Stimulated activated effector memory CD8-positive, alpha-beta T cell treated with anti-CD3 and anti-CD28 coated beads, Interleukin-12 subunit alpha, Interleukin-12 subunit beta, amount 100 ng/mL, for 72 hours (primary cell): ENCODE measurements around the gene MAB21L3.
A peak's percentile ranks its signal among the peaks of the same experiment; 100 is the strongest.

Source experiments
- ATAC-seq: fragments of 150-1000 bp; cut with Tn5 transposase; 2 replicates; pipeline ENCODE4 v1.10.0; 2021
- DNase-seq, 2 donors: peaks; one replicate each; pipeline ENCODE4 v3.0.0; 2021 to 2022; ENCODE audit warnings: low spot score in 2 of 2
- H3K27ac Mint-ChIP-seq: one replicate; pipeline ENCODE4 v1.8.0; 2022; ENCODE audit warnings: mild to moderate bottlenecking, mixed read lengths
- H3K36me3 Mint-ChIP-seq: one replicate; pipeline ENCODE4 v1.8.0; 2022; ENCODE audit warnings: mild to moderate bottlenecking, mixed read lengths
- H3K4me1 Mint-ChIP-seq: one replicate; pipeline ENCODE4 v1.8.0; 2022; ENCODE audit warnings: mixed read lengths
- H3K4me3 Mint-ChIP-seq: one replicate; pipeline ENCODE4 v1.8.0; 2022; ENCODE audit warnings: mild to moderate bottlenecking, mixed read lengths
- H3K9me3 Mint-ChIP-seq: one replicate; pipeline ENCODE4 v1.8.0; 2022; ENCODE audit warnings: mixed read lengths

Gene MAB21L3

DNA sequence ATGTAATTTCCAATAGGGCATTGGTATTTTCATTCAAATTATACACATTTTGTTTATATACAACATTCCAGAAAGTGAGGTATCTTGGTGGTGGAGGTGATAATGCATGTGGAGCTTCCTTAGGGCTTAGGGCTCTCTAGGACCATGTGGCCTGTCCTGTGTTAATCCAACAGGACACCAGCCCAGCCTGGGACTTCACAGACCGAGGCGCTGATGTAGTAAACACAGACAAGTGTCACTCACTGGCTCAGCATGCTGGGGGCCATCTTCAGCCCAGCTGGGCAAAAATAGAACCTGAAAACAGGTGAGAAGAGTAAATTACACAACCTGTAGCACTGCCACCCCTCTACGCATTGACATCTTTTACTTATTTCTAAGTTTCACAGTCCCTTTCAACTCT lies 66.7 kb downstream of the MAB21L3 start:
- H3K36me3 Mint-ChIP-seq: no peaks in the 10 kb centered on the region
- no peak for DNase-seq
- H3K4me3 Mint-ChIP-seq: no peak overlapping the region
- H3K4me1 Mint-ChIP-seq: no peaks in the 10 kb centered on the region
- H3K9me3 Mint-ChIP-seq: no peaks in the 10 kb centered on the region
- H3K27ac Mint-ChIP-seq: no peak overlapping the region
- no peak for ATAC-seq

GRCh38 chr1:116178837-116179236 lies 67.6 kb downstream of the MAB21L3 start:
- ATAC-seq: no peak
- no peak overlapping the region for H3K27ac Mint-ChIP-seq
- H3K4me1 Mint-ChIP-seq: no peaks in the 10 kb centered on the region
- H3K36me3 Mint-ChIP-seq: no peaks in the 10 kb centered on the region
- no peaks in the 10 kb centered on the region for H3K9me3 Mint-ChIP-seq
- DNase-seq: peak in 1 of 2 donors; percentile 13
- no peak overlapping the region for H3K4me3 Mint-ChIP-seq

DNA sequence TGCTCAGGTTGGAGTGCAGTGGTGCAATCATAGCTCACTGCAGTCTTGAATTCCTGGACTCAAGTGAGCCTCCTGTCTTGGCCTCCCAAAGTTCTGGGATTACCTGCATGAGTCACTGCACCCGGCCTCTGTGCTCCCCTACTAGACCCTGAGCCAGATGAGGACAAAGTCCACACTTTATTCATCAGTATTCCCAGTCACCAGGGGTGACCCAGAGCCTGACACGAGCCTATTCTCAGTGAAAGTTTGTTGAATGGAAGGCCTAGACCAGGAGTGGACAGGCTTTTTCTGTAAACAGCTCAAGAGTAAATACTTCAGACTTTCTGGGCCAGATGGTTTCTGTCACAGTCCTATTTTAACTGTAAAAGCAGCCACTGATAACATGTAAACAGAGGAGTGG lies 68.2 kb downstream of the MAB21L3 start:
- DNase-seq (no peak), ATAC-seq (no peak)
- H3K36me3 Mint-ChIP-seq: no peaks in the 10 kb centered on the region
- no peak overlapping the region for H3K4me3 Mint-ChIP-seq
- no peaks in the 10 kb centered on the region for H3K4me1 Mint-ChIP-seq
- no peak overlapping the region for H3K27ac Mint-ChIP-seq
- H3K9me3 Mint-ChIP-seq: no peaks in the 10 kb centered on the region

DNA sequence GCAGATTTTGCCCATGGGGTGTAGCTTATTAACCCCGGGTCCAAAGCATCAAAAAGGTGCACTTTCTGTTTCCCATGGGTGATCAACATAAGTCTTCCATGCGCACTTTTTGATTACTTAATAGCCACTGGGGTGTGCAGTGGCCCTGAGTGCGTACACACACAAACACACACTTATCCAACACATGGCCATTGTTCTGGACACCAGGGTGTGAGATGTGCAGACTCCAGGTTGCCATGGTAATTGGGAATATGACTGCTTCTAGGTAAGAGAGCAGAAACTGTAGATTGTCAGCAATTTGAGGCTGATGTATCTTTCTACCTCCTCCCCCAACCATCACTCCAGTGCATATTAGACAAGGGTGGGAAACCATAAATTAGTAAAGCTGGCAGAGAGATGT lies 68.8 kb downstream of the MAB21L3 start:
- DNase-seq: no peak
- H3K4me1 Mint-ChIP-seq: no peaks in the 10 kb centered on the region
- ATAC-seq: no peak
- no peaks in the 10 kb centered on the region for H3K36me3 Mint-ChIP-seq
- no peaks in the 10 kb centered on the region for H3K9me3 Mint-ChIP-seq
- no peak overlapping the region for H3K27ac Mint-ChIP-seq
- H3K4me3 Mint-ChIP-seq: no peak overlapping the region

DNA sequence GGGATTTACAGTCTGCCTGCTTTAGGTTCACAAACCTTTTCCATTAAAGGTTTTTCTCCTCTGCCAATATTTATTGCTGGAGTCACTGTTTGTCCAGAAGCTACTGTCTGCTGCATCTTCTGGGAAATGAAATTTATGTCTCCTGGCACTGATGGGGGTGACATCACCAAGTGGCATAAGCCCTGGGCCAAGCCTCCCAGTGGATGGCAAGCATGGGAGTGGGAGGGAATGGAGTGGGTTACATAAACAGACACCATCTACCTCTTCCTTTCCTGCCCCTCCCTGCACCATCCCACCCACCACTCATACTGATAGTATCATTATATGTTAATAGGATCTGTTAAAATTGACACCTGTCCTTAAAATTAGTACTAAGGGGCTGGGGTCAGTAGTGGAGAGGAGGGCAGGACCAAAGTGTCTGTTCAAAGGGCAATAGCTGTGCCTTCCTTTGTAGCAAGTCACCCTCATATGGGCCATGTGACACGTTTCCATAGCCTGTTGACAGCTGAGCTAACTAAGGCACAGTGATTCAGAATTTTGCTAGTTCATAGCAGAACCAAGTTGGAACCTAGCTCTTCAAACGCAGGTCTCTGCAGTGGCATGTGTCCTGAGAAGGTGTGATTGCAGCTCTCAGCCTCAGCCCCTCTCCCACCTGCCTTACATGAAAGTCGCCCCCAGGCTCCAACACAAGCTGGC lies 71.0 kb downstream of the MAB21L3 start:
- Mint-ChIP-seq H3K4me1 (no peaks in the 10 kb centered on the region), H3K27ac (no peak overlapping the region), H3K4me3 (no peak overlapping the region), H3K36me3 (no peaks in the 10 kb centered on the region), H3K9me3 (no peaks in the 10 kb centered on the region)
- DNase-seq (no peak), ATAC-seq (no peak)
